Measurements from ENCODE around the gene ROBO1. TPM values are rescaled to one million over a fixed set of nuclear protein-coding genes. Genes with fewer than 3 reads are reported as not detected.

ROBO1 gene
- total RNA-seq, 6 experiments from 2014 or later, result 1.1 to 7.2 (median 4.3) TPM

DNA sequence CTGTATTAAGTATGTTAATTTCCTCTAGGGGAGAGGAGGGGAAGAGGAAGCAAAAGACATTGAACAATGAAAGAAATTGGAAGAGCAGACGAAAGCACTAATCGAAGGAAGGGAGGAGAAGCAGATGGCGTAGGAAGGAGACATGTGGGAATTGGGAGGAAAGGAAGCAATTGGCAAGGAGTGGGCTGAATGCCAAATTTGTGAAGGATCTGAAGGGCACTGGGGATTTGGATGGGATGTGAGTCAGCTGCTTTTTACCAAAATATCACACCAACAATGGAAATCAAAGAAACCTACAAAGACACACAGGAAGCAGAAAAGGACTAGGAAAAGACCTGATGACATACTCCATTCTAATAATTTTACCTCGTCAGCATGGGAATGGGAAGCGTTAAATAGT, 1029.8 kb downstream of the ROBO1 start:
- Histone ChIP-seq H3K9me3 (no peaks in the 10 kb centered on the region), H3K27me3 (no peaks in the 10 kb centered on the region), H3K4me3 (no peak overlapping the region), H3K27ac (no peak overlapping the region), H3K4me1 (no peaks in the 10 kb centered on the region), H3K36me3 (no peaks in the 10 kb centered on the region)
- ATAC-seq (peak in 1 of 4 donors; percentile 23), DNase-seq (no peak)
- TF ChIP-seq, protein P1, sequence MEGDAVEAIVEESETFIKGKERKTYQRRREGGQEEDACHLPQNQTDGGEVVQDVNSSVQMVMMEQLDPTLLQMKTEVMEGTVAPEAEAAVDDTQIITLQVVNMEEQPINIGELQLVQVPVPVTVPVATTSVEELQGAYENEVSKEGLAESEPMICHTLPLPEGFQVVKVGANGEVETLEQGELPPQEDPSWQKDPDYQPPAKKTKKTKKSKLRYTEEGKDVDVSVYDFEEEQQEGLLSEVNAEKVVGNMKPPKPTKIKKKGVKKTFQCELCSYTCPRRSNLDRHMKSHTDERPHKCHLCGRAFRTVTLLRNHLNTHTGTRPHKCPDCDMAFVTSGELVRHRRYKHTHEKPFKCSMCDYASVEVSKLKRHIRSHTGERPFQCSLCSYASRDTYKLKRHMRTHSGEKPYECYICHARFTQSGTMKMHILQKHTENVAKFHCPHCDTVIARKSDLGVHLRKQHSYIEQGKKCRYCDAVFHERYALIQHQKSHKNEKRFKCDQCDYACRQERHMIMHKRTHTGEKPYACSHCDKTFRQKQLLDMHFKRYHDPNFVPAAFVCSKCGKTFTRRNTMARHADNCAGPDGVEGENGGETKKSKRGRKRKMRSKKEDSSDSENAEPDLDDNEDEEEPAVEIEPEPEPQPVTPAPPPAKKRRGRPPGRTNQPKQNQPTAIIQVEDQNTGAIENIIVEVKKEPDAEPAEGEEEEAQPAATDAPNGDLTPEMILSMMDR (IDR thresholded peaks at IDR 0.05), result no peak
- TF ChIP-seq POLR2A (IDR thresholded peaks at IDR 0.05), result no peak
- 64% methylated on average over 5 of the region's 5 CpGs for WGBS (ENCODE audit: insufficient coverage, low coverage, low lambda C conversion rate, missing lambda C conversion rate)
- intact Hi-C loops (cut with DNase I), result no loop called here

DNA sequence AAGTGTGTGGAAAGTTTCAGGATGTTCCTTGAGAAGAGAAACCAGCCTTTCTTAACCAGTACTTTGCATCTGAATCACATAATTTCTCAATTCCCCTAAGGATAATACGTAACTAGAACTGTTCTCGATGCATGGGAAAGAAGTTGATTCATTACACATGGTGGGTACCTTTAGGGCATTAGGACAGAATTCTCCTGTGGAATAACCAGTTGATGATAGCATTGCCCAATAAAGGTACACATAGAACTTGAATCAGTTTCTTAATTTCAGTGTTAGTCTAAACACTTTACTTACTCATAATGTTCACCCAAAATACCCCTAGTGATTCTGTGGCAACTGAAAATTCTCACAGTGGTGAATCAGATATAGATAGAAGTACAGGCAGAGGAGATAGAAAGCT, 1030.9 kb downstream of the ROBO1 start:
- TF ChIP-seq POLR2A (IDR thresholded peaks at IDR 0.05), result no peak
- TF ChIP-seq, protein P1 (IDR thresholded peaks at IDR 0.05), result no peak
- Histone ChIP-seq H3K4me3 (no peak overlapping the region), H3K4me1 (no peaks in the 10 kb centered on the region), H3K36me3 (no peaks in the 10 kb centered on the region), H3K9me3 (no peaks in the 10 kb centered on the region), H3K27me3 (no peaks in the 10 kb centered on the region), H3K27ac (no peak overlapping the region)
- 84% methylated on average over 2 of the region's 2 CpGs for WGBS (ENCODE audit: insufficient coverage, low coverage, low lambda C conversion rate, missing lambda C conversion rate)
- intact Hi-C loops (cut with DNase I), result no loop called here
- no peak for DNase-seq
- ATAC-seq, result no peak

DNA sequence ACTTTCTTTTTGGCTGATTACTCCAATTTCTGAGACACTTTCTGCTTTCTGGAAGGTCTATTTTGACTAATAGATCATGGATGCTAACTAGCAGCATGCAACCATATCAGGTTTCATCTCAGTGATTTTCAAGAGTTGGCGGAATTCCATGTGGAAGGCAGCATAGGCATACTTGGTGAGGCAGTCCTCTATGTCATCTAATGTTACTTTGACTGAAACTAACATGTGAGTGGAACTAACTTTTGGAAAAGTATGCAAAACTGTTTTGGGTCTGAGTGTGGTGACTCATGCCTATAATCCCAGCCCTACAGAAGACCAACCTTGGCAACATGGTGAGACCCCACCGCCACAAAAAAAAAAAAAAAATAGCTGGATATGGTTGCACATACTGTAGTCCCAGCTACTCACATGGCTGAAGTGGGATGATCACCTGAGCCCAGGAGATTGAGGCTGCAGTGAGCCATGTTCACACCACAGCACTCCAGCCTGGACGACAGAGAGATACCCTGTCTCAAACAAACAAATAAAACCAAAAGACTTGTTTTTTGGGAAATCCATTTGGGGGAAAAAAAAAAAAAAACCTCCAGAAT, 1033.7 kb downstream of the ROBO1 start:
- Histone ChIP-seq H3K36me3 (no peaks in the 10 kb centered on the region), H3K27me3 (no peaks in the 10 kb centered on the region), H3K4me3 (no peak overlapping the region), H3K9me3 (no peaks in the 10 kb centered on the region), H3K27ac (no peak overlapping the region), H3K4me1 (no peaks in the 10 kb centered on the region)
- DNase-seq, result no peak
- WGBS (ENCODE audit: insufficient coverage, low coverage, low lambda C conversion rate, missing lambda C conversion rate), result 70% methylated on average over 3 of the region's 3 CpGs
- TF ChIP-seq, protein P1 (IDR thresholded peaks at IDR 0.05), result no peak
- no peak for TF ChIP-seq POLR2A (IDR thresholded peaks at IDR 0.05)
- ATAC-seq, result no peak
- intact Hi-C loops (cut with DNase I), result no loop called here

DNA sequence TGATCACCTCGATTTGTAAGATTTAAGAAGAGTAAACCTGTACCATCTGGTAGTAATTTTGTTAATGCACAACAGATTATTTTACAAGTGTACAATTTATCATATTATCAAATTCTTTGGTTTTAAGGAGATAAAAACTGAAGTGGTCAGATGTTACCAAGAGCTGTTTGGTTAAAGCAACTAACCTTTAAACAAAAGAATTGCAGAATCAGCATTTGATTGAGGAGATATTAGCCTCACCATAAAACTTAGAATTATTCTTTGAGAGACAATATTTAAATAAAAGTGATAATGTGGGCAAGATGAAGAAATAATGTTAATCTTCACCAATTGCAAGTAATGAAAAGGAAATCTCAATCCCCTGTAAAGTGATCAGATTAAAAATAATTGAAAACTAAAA, 1034.9 kb downstream of the ROBO1 start:
- H3K36me3 ChIP-seq, result no peaks in the 10 kb centered on the region
- no peak overlapping the region for H3K4me3 ChIP-seq
- H3K27ac ChIP-seq, result no peak overlapping the region
- 67% methylated on average over 1 of the region's 1 CpG for WGBS (ENCODE audit: insufficient coverage, low coverage, low lambda C conversion rate, missing lambda C conversion rate)
- H3K9me3 ChIP-seq, result no peaks in the 10 kb centered on the region
- intact Hi-C loops (cut with DNase I), result no loop called here
- no peaks in the 10 kb centered on the region for H3K27me3 ChIP-seq
- DNase-seq, result no peak
- no peaks in the 10 kb centered on the region for H3K4me1 ChIP-seq
- TF ChIP-seq, protein P1 (IDR thresholded peaks at IDR 0.05), result no peak
- no peak for TF ChIP-seq POLR2A (IDR thresholded peaks at IDR 0.05)
- ATAC-seq, result no peak

DNA sequence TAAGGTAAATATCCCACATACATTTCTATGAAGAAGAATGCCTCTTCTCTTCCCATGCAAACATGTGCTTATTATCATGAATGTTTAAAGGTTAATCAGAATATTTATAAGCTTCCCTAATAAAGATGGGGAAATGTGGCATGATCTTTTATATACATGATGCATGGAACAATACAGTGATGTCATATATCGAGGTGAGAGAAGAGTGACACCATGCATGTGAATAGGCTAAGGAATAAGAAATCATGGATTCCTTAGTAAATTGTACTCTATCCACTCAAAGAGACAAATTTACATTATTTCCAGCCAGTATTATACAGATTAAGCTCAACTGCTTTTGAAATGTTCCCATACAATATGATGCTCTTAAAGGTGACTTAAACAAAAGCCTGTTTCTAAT, 1035.3 kb downstream of the ROBO1 start:
- Histone ChIP-seq H3K27me3 (no peaks in the 10 kb centered on the region), H3K27ac (no peak overlapping the region), H3K4me1 (no peaks in the 10 kb centered on the region), H3K9me3 (no peaks in the 10 kb centered on the region), H3K4me3 (no peak overlapping the region), H3K36me3 (no peaks in the 10 kb centered on the region)
- DNase-seq, result no peak
- TF ChIP-seq, protein P1 (IDR thresholded peaks at IDR 0.05), result no peak
- no peak for TF ChIP-seq POLR2A (IDR thresholded peaks at IDR 0.05)
- WGBS (ENCODE audit: insufficient coverage, low coverage, low lambda C conversion rate, missing lambda C conversion rate), result 79% methylated on average over 1 of the region's 1 CpG
- intact Hi-C loops (cut with DNase I), result no loop called here
- no peak for ATAC-seq

Measured in right lobe of liver (tissue), 6 donors.